Heart left ventricle (tissue), 13 donors: Measurements from ENCODE around the gene CAPN2.

Experiments used
- CTCF ChIP-seq, 12 donors: fragments of 200-600 bp; sonication (generic) in 4 of 12; IDR thresholded peaks; one replicate each; pipeline versions ENCODE4 v1.5.0 to v1.8.0; 2018 to 2022; ENCODE audit warnings: antibody characterized with exemption in 12 of 12, mild to moderate bottlenecking in 5 of 12
- POLR2A ChIP-seq, 2 donors: fragments of 450-650 bp; IDR thresholded peaks; one replicate each; pipeline ENCODE4 v1.6.1; 2017; ENCODE audit warnings: antibody characterized with exemption in 2 of 2, mild to moderate bottlenecking in 2 of 2, moderate library complexity in 2 of 2
- donor health status: ischemic (EF 13 %, LVEDD 7.1; RV severe dilation, severe dysfunction).
- donor health status: DM: no; HTN: yes; CAD: no.
- donor health status: DM: no; HTN: no; CAD: no.
- donor health status: ischemic (EF 25% LVEDD 6.9; RV normal size, moderate dysfunction).
- donor health status: ischemic (EF 25% LVEDD 5.7; RV mildly dilated, moderate dysfunction).
- donor health status: ischemic (EF 35%, LVEDD 5.7; RV mildly dilated, moderate dysfunction).
- donor health status: nonischemic (EF 11% LVEDD 7.7; RV severe dilation, severe dysfunction).
- donor health status: DM: yes; HTN: yes; CAD: no.
- donor health status: PGD.
- donor health status: ischemic (EF 29% LVEDD 5.4; RV normal size, mild dysfunction).
- donor health status: nonischemic (EF 23%, LVEDD 6.1; RV moderate dilation, normal function).

GRCh38 chr1:223794136-223794880, 82.0 kb downstream of the CAPN2 start:
- TF ChIP-seq CTCF (IDR thresholded peaks at IDR 0.05), result no peak
- no peak for TF ChIP-seq POLR2A (IDR thresholded peaks at IDR 0.05)
